GM21367 (cell line): ENCODE data around the gene TPBG.

Source experiments
- ATAC-seq: cut with Tn5 transposase; IDR thresholded peaks from one replicate; pipeline ENCODE4 v1.9.1; 2021; ENCODE audit not compliant: unreplicated experiment

TPBG gene

GRCh38 chr6:82363428-82364086 lies at the start of gene TPBG:
Gene TPBG, plus strand, starts transcription at chr6:82363817. Its CDS starts 1,145 bp downstream, at chr6:82364962.
- no peak for ATAC-seq

DNA sequence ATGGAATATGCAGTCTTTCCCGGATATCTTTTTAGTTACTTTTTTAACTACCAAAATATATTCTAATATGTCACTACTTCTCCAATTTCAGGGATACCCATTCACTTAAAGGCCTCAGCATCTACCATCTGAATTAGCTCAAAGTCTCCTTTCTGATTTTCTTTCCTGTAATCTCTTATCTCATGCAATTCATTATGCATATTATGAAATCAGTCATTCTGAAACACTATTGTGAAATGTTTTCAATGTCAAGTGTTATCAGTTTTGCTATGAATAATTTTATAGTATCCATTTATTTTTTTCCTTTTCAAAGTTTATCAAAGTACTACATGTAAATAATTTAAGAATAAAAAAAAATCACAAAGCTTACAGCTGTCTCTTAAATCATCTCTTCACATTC lies 41.2 kb upstream of the TPBG start:
- no peak for ATAC-seq

DNA sequence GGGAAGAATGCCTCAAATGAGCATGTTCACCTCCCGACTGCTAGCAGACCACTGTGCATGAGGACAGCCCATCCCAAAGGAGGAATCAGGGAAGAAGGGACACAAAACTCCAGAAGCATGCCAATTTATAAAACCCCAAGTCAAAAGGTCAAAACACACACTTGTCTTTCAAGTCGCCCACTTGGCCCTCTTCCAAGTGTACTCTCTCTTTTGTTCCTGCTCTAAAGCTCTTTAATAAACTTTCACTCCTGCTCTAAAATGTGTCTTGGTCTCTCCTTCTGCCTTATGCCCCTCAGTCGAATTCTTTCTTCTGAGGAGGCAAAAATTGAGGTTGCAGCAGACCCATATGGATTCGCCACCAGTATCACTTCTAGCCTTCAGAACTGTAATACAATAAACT lies 33.9 kb upstream of the TPBG start:
- ATAC-seq, result no peak

- ATAC-seq, result no peak
These were observed 33.3 kb upstream of the TPBG start for GRCh38 chr6:82330171-82330804.

DNA sequence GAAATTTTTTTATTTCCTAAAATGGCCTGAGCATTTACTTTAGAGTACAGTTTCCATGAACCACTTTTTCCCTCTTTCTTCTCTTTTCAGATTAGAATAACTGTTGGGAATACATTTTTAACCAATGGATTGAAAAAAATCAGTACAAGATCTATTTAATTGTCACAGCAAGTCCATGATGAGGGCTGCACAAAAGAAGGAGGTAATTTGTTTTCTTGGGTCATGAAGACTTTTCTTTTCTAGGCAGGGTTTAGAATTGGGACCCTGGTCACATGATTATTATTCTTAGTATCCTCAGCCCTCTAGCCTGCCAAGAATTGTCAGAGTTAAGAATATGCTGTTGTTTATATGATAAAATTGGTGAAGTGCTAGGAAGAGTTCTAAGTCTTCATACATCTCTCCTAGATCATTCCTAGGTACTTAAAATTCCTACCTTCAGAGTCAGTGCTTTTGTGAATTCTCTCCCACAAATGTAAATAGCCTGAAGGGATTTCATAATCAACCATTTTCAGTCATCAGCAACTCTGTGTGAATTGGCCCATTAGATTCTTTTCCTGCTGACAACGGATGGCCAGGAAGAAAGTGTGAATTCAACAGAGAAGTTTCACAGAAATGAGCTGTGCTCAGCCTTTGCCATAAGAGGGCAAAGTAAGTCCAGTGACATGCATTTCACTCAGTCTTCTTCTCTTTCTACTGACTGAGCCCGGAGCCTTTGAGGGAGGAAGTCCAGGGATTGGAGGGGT lies 32.4 kb upstream of the TPBG start:
- no peak for ATAC-seq

DNA sequence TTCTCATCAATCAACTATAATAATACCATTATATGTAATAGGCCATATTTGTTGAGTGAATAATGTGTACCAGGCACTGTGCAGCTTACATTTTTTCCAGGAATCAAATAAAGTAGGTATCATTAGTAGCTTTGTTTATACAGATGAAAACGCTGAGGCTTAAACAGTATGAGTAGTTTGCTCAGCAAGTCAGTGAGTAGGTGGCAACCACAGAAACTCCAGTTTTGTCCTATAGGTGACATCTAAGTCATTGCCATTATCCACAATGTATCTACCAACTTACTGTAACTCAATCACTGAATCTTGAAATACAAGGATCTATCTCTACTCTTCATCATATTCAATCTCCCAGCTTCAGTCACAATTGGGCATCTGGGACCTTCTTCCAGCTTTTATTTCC lies 29.8 kb upstream of the TPBG start:
- ATAC-seq, result no peak

DNA sequence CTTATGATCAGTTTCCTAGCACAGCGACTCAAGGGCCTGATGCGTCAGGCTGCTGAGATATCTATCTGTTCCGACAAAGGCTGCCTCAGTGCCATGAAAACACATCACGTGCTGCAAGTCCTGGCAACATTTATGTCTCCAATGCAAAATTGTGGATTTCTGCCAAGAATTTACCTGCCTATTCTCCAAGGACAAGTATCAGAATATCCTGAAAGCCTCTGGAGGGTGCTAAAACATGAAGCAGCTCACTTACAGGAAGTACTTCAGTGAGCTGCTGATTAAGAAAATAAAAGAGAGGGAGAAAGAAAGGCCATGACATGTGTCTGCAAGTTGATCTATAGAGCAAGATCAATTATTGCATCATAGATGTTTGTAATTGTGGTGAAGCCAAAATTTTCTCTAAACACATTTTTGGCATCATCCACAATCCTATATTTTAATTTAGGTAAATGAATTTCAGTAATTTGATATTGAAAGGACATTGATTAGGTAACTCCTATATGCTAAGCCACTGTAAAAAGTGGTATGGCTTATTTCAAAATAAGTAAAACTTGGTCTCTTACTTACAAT lies 25.8 kb upstream of the TPBG start:
- no peak for ATAC-seq

GRCh38 chr6:82348130-82348529 lies 15.5 kb upstream of the TPBG start:
- ATAC-seq, result no peak

DNA sequence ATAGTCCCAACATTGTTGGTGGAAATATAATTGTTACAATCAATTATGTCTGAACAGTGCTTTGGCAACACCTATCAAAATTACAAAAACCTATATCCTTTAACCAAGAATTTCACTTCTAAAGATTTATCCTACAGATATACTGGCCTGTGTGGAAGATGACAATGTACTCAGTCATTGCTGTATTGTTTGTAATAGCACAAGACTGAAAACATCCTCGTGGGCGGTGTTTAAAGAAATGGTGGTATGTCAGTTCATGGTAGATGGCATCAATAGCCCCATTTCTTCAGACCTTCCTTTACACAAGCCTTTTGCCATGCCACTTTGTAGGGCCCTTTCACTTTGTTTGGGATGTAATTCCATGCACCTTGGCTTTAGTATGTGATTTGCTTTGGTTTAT lies 9.8 kb upstream of the TPBG start:
- no peak for ATAC-seq

DNA sequence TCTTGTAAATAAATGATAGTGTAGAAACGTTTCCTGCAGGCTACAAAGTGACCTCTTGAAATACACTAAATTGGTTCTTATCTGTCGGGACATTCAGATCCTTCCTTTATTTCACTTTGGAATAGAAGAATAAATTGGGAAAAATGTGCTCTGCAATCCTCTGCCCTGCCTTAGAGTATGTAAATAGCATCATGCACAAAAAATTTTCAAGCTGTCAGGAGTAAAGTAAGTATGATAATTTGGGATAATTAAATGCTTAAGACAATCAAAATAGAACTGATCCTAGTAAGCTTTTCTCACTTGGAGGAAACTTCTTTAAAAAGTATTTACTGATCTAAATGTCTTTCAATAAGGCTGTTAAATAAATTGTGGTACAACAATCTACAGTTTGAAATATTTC lies 3.1 kb upstream of the TPBG start:
- ATAC-seq, result no peak

- ATAC-seq, result no peak
These were observed 2.0 kb upstream of the TPBG start for GRCh38 chr6:82361631-82362030.

GRCh38 chr6:82362144-82362543 lies 1.5 kb upstream of the TPBG start:
- ATAC-seq, result no peak

GRCh38 chr6:82362878-82363427 lies 664 bp upstream of the TPBG start:
- ATAC-seq, result no peak

DNA sequence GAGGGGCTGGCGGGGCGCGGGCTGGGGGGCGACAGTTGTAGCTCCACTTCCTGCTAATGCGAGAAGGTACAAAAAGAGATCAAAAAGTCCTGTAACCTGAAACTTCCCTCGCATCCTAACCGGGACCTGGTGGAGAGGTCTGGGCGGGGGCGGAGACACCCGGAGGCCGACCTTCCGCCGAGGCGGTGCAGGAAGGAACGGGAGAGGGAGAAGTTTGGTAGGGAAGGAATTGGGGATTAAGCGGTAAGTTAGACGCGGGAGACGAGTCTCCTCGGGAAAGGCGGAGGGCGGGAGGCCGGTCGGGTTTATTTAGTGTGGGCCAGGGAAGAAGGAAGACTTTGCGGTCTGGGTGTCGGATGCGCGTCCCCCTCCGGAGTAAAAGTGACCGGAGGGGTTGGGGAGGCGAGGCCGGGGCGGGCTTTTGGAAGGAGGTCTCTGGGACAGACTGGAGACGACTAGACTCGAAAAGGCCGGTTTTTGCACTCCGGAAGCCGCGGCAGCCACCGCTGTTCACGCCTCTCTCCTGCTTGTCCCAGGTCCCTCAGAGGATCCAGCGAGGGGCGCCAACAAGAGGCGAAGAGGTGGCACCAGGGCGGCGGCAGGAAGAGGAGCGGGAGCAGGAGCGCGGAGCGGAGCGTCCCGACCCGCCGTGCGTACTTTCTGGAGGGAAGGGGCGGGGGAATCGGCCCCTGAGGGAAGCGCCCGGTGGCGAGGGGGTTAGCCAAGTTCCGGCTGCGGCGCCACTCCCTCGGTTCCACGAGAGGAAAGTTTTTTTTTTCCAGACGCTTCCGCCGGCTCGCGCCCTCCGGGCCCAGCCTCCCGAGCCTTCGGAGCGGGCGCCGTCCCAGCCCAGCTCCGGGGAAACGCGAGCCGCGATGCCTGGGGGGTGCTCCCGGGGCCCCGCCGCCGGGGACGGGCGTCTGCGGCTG lies 734 bp downstream of the TPBG start:
- ATAC-seq, result no peak

- no peak for ATAC-seq
These were observed 1.6 kb downstream of the TPBG start for GRCh38 chr6:82365016-82365795.

DNA sequence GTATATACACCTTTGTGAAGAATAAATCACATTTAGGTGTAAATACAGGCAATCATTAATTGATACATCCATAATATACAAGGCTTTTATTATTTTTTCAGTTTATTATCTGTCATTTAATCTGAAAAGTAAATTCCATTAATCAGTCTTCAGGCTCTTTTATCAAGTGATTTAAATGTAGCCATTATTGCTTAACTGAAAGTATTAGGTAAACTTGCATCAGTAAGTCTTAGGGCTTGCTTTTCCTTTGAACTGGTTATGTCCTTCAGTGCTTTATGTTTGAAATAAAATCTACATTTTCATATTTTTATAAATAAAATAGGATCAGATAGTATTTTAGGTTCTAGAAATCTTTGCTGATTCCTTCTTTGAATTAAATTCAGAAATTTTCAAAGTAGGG lies 4.1 kb downstream of the TPBG start:
- ATAC-seq, result no peak

DNA sequence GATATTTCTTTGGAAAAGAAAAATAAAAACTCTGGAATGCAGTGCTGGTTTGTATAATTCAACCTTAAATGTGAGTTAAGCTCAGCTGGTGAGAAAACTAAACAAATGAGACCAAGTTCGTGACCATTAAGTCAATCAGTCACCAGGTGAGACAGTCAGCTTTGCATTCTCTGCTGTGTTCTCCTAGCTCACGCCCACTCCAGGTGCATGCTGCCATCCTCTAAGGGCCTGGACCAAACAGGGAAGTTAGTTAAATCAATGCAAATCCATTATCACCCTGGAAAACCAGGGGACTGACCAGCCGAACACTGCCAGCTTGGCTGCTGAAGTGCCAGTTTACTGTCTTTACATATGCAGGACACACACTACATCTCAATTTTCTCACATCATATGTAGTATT lies 7.2 kb downstream of the TPBG start:
- no peak for ATAC-seq

GRCh38 chr6:82371799-82372546 lies 8.4 kb downstream of the TPBG start:
- ATAC-seq, result no peak

GRCh38 chr6:82372656-82373055 lies 9.0 kb downstream of the TPBG start:
- ATAC-seq, result no peak
